GM21367 (cell line): ENCODE measurements around the gene MCM8.

Source experiments
- ATAC-seq: cut with Tn5 transposase; IDR thresholded peaks from one replicate; pipeline ENCODE4 v1.9.1; 2021; ENCODE audit not compliant: unreplicated experiment

MCM8 gene

GRCh38 chr20:6040540-6040939 lies 90.1 kb downstream of the MCM8 start:
- ATAC-seq: no peak

- ATAC-seq: no peak
Observed at GRCh38 chr20:6040958-6041807, 90.7 kb downstream of the MCM8 start.

- no peak for ATAC-seq
Observed at GRCh38 chr20:6041808-6042265, 91.4 kb downstream of the MCM8 start.

GRCh38 chr20:6044115-6044514 lies 93.7 kb downstream of the MCM8 start:
- no peak for ATAC-seq

DNA sequence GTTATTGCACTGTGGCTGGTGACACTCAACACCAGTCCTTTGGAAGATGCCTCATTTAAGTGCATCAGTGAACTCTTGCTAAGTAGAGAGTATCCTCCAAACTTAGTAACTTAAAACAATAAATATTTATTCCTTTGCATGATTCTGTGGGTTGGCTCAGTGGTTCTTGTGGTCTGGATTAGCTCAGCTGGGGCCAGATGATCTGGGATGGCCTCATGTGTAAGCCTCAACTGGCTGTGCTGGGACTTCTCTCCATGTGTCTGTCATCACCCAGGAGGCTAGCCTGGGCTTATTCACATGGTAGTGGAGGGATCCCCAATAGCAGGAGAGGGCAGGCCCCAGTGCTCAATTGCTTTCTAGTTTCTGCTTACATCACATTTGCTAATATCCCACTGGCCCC lies 95.1 kb downstream of the MCM8 start:
- ATAC-seq: no peak

GRCh38 chr20:6046432-6046831 lies 96.0 kb downstream of the MCM8 start:
- no peak for ATAC-seq

DNA sequence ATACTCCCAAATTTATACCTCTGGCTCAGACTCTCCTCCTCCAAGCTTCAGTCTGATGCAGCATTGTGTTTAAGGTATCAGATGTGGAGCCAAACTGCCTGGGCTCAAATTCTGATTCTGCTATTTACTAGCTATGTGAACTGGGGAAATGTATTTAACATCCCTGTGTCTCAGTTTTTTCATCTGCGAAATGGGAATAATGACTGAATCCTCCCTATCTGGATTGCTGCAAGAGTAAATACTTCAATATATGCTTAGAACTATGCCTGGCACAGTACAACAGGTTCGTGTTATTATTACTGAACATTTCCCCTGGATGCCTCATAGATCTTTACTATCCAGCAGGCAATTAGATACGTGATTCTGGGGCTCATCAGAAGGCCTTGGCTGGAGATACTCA lies 97.9 kb downstream of the MCM8 start:
- no peak for ATAC-seq
